WI38 (cell line): ENCODE measurements around the gene MYO1H.

Experiments used
- H3K4me3 ChIP-seq: 2 replicates; pipeline ENCODE4 v1.5.1; 2011; ENCODE audit warnings: low read depth, mild to moderate bottlenecking, control low read depth, low read length
- TF ChIP-seq, protein P1 (sequence below): IDR thresholded peaks from 2 replicates; pipeline ENCODE4 v1.5.1; 2012; ENCODE audit warnings: low read depth, mild to moderate bottlenecking, control low read depth, low read length

The MYO1H gene

DNA sequence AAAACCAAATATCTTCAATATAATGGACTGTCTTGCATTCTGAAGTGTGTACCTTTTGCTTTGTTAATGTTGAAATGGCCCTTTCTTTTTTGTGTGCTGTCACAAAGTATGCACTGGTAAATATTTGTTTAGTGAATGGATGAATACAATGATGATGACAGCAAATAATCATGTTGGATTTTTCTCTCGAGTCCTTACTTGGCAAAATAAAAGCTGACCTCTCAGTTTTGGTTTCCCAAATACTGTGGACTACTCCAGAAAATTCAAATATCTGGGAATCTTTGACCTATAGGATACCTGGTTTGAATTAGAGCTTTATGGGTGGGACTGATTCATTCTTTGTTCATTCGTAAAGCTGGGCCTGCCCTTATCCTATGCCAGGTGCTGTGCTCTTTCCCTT, 135.2 kb downstream of the MYO1H start:
- H3K4me3 ChIP-seq = no peak overlapping the region
- TF ChIP-seq, protein P1, sequence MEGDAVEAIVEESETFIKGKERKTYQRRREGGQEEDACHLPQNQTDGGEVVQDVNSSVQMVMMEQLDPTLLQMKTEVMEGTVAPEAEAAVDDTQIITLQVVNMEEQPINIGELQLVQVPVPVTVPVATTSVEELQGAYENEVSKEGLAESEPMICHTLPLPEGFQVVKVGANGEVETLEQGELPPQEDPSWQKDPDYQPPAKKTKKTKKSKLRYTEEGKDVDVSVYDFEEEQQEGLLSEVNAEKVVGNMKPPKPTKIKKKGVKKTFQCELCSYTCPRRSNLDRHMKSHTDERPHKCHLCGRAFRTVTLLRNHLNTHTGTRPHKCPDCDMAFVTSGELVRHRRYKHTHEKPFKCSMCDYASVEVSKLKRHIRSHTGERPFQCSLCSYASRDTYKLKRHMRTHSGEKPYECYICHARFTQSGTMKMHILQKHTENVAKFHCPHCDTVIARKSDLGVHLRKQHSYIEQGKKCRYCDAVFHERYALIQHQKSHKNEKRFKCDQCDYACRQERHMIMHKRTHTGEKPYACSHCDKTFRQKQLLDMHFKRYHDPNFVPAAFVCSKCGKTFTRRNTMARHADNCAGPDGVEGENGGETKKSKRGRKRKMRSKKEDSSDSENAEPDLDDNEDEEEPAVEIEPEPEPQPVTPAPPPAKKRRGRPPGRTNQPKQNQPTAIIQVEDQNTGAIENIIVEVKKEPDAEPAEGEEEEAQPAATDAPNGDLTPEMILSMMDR = no peak

GRCh38 chr12:109483346-109483745, 135.6 kb downstream of the MYO1H start:
- H3K4me3 ChIP-seq = no peak overlapping the region
- TF ChIP-seq, protein P1 = no peak

GRCh38 chr12:109485201-109485600, 137.5 kb downstream of the MYO1H start:
- TF ChIP-seq, protein P1 = no peak
- no peak overlapping the region for H3K4me3 ChIP-seq

DNA sequence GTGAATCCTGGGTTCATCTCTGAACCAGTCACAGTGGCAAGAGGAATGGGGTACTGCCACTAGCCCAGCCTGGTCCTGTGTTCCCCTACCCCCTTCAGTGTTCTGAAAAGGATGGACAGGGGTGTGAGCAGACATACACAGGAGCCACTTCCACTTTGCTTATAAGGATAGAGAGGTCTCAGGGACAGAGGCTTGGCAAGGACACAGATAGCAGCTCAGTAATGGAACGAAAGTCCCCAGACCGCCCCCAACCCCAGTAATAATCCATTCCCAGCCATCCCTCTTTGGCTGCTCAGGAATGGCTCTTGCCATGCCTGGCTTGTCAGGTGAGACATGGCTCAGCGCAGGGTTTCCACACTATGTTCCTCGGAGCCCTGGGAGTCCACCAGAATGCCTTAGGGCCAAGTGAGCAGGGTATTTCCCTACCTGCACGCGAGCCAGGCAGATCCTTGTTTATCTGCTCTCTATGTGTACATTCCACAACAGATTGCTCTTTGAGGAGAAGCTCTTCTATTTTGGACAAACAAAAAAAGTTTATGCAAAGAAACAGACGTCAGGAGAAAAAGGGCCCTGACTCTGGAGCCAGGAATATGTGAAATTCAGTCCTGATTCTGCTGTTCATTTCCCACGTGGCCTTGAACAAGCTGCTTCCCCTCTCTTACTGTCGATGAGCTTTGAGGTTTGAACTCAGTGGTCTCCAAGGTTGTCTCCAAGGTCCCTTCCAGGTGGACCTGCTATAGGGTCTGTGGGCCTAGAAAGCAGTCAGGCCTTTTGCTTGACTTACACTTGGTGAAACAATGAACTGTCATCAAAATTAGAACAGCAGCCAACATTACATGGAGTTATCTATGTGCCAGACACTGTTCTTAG, 139.7 kb downstream of the MYO1H start:
- H3K4me3 ChIP-seq = no peak overlapping the region
- TF ChIP-seq, protein P1 = no peak

DNA sequence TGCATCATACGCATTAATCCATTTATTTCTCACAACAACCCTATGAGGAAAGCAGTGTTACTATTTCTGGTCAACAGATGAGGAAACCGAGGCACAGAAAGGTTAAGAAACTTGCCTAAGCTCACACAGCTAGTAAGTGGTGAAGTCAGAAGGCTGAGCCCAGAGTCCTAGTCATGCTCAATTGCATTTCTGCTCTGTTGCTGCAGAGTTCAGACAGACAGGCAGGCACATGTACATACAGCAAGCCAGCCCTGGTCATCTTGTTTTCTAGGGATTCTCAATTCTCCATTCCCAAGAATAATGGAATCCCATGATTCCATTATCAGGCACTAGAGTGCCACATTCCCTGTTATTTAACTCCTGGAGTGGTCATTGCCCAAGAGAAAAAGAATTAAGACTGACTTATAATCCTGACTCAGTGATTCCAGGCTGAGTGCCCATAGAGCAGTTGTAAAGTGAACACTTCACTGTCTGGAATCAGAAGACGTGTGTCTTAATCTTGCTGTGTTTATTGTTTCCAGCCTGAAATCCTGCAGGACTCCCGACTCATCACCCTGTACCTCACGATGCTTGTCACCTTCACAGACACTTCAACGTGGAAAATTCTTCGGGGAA, 140.5 kb downstream of the MYO1H start:
- H3K4me3 ChIP-seq = no peak overlapping the region
- TF ChIP-seq, protein P1 = no peak

DNA sequence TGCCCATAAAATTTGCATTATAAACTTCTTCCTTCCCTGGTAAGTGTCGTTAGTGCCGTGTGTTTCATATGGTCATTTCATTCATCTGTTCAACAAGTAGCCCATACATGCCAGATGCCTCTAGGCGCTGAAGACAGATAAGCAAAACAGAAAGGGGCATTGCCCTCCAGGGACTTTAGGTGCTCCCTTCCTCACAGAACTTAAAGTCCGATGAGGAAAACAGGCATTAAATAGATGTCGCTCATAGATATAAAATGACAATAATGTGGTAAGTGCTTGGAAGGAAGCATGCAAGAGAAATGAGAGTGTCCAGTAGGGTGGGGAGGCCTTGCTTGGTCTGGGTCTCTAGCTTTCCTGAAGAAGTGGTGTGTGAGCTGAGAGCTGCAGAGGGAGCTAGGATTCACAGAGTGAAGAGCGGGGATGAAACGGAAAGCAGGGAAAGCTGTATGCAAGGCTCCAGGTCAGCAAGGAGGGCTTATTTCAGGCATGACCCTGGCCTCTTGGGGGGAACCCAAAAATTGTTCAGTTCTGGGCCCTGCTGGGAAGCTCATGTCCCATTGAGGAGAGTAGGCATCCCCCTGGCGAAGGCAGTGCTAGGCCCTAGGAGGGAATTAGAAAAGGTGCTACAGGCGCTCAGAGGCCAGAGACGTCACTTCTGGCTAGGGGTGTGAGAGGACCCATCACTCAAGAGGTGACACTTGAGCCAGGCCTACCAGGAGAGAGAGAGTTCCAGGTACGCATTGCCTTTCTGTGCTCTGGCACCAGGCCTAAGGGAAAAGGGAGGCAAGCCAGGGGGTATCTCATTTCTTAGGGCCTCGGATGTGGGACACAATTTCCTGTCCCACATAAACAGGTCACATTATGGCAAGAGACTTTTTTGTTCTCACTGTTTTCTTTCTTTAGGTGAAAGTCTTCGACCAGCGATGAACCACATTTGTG, 141.6 kb downstream of the MYO1H start:
- TF ChIP-seq, protein P1 = no peak
- H3K4me3 ChIP-seq = no peak overlapping the region
